Measurements from ENCODE around the gene SMIM35. TPM values are rescaled to one million over a fixed set of nuclear protein-coding genes. Genes with fewer than 3 reads are reported as not detected.

Gene SMIM35
- total RNA-seq = not detected in 2 replicates

GRCh38 chr11:118086913-118087768 is at the start of gene SMIM35:
Gene SMIM35 (minus strand): TSS chr11:118086963. CDS start chr11:118086757, 206 bp downstream.

GRCh38 chr11:118076754-118077281 is 9.9 kb downstream of the SMIM35 start, which contains the start of gene TMPRSS4:
Gene TMPRSS4 (plus strand): TSS chr11:118077078. CDS start chr11:118077303, 225 bp downstream.

GRCh38 chr11:117985953-117986887 is 100.5 kb downstream of the SMIM35 start, which contains the start of gene IL10RA:
Gene IL10RA (plus strand): TSS chr11:117986394. CDS start chr11:117986468, 74 bp downstream.

Other genes starting within 250 kb of the SMIM35 start
- not detected in 2 replicates for gene FXYD6, start 210.3 kb downstream of the SMIM35 start, total RNA-seq
- not detected in 2 replicates for gene TMPRSS13, start 157.6 kb downstream of the SMIM35 start, total RNA-seq
- gene IL10RA, start 100.6 kb downstream of the SMIM35 start, total RNA-seq = not detected in 2 replicates
- gene TMPRSS4, start 9.9 kb downstream of the SMIM35 start, total RNA-seq = not detected in 2 replicates
- not detected in 2 replicates for gene SCN4B, start 65.9 kb upstream of the SMIM35 start, total RNA-seq
- gene SCN2B, start 89.7 kb upstream of the SMIM35 start, total RNA-seq = not detected in 2 replicates
- gene JAML, start 138.0 kb upstream of the SMIM35 start, total RNA-seq = not detected in 2 replicates
- under 0.01 and 0.53 TPM in 2 replicates for gene MPZL3, start 165.4 kb upstream of the SMIM35 start, total RNA-seq
- gene MPZL2, start 177.3 kb upstream of the SMIM35 start, total RNA-seq = not detected in 2 replicates
- not detected in 2 replicates for gene CD3E, start 217.8 kb upstream of the SMIM35 start, total RNA-seq